T-helper 9 cell (primary cell): ENCODE results near the gene HMCN2.
"Not testable (repeated sequence)": the region's sequence is repeated elsewhere in the genome, so short reads cannot be mapped to it uniquely, and the experiment has no call there.

Experiments
- DNase-seq: peaks from one replicate; pipeline ENCODE4 v3.0.0-alpha.2; 2020

The HMCN2 gene

DNA sequence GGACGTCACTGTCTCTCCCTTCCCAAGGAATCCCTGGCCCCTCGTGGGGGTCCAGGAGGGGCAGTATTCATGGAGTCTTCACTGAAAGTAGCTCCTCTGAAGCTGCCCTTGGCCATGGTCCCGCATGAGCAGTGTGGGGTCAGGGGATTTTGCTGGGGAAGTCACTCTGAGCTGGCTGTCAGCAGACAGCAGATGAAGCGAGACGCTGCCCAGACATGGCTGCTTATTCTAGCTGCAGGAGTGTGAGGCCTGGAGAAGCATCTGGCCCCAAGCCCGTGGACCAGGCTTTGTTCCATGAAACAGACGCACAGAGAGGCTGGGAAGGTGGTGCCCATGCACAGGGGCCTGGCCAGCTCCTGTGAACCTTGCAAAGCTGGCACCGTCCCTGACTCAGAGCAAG is 157.7 kb downstream of the HMCN2 start:
- DNase-seq = no peak

DNA sequence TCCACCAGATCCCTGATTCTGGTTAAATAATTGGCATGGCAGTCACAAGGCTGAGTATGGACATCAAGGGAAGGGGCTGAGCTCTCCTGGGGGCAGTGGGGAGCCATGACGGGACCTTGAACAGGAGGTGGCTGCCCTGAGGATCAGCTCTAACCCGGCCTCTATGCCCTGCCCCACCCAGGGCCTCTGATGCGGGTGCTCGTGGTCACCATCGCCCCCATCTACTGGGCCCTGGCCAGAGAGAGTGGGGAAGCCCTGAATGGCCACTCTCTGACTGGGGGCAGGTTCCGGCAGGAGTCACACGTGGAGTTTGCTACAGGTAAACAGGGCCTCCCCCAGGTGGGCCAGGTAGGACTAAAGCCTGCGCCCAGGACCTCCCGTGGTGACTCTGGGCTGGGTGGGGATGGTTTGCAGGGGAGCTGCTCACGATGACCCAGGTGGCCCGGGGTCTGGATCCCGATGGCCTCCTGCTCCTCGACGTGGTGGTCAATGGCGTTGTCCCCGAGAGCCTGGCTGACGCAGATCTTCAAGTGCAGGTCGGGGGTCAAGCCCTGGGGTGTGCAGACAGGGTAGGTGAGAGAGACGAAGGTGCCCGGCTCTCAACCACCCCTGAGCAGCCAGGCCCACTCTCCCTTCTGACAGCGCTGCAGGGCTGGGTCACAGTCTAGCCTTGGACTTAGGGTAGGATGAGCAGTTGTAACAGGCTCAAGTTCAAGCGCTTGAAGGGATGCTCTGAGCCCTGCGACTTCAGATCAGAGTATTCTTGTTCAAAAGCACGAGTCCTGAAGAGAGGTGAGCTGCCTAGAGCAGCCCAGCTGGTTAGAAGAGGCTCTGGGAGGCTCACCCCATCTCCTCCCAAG is 159.3 kb downstream of the HMCN2 start:
- no peak for DNase-seq

DNA sequence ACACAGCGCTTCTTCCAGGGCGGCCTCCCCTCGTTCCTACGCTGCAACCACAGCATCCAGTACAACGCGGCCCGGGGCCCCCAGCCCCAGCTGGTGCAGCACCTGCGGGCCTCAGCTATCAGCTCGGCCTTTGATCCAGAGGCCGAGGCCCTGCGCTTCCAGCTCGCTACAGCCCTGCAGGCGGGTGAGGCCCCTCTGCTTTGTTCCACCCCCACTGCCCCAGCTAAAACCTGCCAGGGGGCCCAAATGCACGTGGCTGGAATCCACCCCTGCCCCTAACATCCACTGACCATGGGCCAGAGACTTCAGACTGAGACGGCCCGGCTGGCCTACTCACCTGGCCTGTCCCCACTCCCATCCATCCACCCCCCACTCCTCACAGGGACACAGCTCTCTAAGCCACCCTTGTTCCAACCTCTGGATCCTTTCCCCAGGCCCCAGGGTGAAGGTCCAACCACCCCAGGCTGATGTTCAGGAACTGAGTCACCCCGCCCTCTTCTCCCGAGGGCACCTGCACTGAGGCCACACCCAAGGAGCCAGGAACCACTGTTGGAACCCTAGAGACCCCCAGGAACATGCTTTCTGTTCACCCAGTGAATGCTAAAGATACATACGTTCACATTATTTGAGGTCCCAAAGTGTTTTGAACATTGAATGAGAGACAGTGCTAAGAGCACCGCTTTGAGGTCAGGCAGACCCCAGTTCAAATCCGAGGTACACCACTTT is 160.3 kb downstream of the HMCN2 start:
- DNase-seq = no peak

DNA sequence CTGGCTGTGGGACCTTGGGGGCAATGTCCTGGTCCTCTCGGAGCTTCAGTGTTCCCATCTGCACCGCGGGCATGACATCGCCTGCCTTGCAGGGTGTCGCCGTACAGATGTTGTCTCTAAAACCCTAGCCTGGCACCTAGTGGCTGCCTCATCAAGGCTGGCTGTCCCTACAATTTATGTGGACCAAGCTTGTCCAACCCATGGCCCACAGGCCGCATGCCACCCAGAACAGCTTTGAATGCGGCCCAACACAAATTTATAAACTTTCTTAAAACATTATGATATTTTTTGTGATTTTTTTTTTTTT is 160.9 kb downstream of the HMCN2 start:
- DNase-seq = no peak

DNA sequence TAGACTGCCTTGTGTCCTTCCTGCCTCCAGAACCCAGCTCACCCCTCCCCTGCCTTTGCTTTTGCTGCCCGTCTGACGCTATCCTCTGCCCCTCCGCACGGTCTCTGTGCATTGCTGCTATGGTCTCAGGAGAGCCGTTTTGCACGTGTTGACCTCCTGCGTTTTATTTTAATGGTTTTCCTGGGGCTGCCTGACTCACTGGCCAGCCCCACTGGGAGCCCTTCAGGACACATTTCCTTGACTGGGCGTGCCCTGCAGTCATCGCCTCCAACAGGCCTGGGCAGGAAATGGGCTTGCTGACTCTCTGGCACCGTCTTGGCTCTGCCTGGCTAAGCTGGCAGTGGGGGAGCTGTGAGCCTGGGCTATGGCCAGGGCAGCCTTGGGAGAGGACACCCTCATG is 161.3 kb downstream of the HMCN2 start:
- no peak for DNase-seq

DNA sequence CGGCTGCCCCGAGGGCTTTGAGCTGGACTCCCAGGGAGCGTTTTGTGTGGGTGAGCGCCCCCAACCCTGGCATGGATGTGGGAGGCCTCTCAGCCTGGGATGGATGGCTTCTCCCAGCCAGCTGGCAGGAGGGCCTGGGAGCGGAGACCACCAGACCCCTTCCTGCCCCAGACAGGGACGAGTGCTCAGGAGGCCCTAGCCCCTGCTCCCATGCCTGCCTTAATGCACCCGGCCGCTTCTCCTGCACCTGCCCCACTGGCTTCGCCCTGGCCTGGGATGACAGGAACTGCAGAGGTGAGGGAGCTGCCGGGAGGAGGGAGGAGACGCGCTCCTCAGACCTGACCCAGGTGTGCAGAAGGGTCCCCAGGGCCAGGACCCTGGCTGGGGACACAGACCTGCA is 161.8 kb downstream of the HMCN2 start:
- DNase-seq = no peak

DNA sequence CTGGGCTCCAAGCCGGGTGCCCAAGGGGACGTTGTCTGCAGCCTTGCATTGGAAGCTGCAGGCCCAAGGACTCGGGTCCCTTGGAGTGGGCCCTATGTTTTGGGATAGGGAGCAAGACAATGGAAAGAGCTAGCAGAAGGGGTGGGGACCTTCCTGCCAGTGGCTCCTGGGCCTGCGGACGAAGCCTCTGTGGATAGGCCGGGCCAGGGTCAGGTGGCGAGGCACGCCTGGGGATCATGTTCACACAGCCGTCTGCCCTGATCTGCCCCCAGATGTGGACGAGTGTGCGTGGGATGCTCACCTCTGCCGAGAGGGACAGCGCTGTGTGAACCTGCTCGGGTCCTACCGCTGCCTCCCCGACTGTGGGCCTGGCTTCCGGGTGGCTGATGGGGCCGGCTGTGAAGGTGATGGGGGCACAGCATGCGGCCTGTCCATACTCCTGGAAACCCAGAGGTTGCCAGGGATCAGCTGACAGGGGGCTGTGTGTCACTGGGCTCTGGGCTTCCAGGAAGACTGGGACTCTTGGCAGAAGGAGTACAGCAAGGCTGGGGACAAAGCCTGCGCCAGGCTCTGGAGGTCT is 162.6 kb downstream of the HMCN2 start:
- no peak for DNase-seq

DNA sequence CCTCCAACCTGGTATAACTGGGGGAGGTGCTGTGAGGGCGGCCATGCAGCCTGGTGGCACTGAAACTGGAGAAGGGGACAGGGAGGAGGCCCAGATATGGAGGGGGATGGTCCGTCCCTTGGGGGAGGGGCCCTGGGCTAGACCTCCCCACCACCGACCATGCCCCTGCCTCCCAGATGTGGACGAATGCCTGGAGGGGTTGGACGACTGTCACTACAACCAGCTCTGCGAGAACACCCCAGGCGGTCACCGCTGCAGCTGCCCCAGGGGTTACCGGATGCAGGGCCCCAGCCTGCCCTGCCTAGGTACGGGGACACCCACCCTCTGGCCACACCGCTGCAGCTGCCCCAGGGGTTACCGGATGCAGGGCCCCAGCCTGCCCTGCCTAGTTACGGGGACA is 163.8 kb downstream of the HMCN2 start:
- DNase-seq = no peak

DNA sequence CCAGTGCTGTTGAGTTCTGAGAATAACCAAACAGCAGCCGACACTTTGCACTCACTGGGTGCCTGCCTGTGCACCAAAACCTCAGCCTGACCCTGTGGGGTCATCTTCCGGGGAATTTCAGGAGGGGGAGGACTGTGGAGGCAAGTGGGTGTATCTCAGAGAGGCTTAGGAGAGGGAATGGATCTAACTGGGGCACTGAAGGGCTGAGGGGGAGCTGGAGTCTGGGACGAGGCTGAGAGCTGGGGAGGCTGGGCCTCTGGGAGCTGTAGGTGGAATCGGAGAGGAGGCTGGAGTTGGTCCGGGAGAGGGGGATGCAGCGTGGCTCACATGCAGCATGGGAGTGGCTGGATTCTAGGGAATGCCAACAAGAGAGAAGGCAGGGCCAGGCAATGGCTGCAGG is 164.3 kb downstream of the HMCN2 start:
- no peak for DNase-seq

DNA sequence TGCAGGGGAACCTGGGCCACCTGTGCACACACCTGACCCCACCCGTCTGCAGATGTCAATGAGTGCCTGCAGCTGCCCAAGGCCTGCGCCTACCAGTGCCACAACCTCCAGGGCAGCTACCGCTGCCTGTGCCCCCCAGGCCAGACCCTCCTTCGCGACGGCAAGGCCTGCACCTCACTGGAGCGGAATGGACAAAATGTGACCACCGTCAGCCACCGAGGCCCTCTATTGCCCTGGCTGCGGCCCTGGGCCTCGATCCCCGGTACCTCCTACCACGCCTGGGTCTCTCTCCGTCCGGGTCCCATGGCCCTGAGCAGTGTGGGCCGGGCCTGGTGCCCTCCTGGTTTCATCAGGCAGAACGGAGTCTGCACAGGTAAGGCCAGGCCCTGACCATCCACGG is 164.7 kb downstream of the HMCN2 start:
- DNase-seq = no peak

DNA sequence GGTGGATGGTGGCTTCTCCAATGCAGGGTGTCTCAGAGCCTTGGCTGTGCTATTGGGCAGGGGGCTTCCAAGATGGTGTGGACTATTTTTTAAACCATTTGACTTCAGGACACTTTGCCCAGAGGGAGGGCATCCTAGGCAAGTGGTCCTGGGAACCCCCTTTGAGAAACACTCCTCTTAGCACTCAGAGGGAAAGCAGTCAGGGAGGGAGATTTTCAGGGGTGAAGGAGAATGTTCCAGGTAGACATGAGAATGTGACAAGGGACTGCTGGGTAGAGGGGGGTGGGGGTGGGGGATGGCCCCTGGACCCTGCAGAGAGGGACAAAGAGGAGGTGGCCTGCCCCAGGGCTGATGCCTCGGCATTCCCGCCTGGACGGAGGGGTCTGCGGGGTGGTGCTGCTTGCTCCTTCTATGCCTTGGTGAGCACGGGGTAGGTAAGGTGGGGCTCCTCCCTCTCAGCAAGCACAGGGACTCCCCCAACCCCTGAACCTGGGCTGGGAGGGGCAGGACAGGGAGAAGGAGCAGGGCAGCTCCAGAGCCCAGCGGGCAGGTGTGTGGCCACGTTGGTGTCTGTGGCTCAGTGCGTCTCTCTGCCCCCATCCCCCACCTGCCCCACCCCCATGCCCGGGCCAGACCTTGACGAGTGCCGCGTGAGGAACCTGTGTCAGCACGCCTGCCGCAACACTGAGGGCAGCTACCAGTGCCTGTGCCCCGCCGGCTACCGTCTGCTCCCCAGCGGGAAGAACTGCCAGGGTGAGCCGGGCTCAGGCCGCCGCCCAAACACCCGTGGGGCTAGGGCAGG is 165.4 kb downstream of the HMCN2 start:
- DNase-seq = no peak

DNA sequence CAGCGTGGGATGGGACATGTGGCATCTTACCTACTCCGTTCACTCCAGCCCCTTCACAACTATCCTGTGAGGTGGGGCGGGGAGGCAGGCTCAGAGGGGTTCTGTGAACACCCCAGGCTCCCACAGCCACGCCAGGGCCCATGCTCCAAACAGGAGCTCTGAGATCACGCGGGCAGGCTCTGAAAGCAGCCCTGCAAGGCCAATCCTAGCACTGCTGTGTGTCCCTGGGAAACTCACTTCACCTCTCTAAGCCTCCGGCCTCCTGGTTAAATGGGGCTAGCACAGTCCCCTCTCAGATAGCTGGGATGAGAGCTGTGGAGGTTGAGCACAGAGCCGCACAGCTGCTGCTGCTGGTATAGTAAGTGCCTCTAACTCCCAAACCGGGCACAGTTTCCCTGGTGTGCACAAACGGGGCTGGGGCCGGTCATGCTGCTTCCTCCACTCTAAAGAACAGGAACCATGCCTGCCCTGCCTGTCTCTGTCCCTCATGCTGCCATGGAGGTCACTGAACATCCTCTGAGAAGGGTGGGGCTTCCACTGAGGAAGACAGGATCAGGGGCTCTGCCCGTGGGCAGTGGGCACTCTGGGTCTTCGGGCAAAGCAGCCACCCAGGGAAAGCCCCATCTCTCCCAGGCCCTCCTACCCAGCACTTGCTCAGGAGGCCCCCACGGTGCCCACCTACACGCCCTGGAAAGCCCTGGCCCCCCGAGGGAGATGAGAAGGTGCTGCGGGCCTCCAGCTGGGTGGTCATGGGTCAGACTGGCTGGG is 166.2 kb downstream of the HMCN2 start:
- no peak for DNase-seq

DNA sequence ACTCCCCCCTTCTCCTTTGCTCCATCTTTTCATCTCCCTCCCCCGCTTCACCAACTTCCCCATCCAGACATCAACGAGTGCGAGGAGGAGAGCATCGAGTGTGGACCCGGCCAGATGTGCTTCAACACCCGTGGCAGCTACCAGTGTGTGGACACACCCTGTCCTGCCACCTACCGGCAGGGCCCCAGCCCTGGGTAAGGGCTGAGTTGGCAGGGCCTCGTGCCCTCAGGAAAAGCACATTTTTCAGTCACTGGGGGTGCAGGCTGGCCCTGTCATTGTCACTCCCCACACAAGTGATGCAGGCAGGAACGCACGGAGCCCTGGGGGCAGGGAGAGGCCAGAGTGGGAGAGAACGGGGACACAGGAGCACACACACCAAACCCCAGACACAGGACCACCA is 166.8 kb downstream of the HMCN2 start:
- DNase-seq = no peak

DNA sequence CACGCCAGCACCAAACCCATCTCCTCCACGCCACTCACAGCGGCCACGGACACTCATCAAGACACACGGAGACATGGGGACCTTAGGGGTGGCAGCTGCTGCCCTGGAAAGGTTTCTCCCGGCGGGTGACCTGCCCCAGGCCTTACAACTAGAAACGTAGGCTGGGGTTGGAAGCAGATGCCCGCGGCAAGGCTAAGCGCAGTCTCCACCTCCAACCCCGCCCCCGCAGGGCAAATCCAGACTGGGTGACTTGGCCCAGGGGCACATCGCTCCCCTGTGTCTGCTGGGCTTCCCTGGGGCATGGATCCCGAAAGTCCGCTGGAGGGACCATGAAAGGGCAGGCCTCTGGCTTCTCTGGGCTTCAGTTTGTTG is 167.2 kb downstream of the HMCN2 start:
- no peak for DNase-seq

DNA sequence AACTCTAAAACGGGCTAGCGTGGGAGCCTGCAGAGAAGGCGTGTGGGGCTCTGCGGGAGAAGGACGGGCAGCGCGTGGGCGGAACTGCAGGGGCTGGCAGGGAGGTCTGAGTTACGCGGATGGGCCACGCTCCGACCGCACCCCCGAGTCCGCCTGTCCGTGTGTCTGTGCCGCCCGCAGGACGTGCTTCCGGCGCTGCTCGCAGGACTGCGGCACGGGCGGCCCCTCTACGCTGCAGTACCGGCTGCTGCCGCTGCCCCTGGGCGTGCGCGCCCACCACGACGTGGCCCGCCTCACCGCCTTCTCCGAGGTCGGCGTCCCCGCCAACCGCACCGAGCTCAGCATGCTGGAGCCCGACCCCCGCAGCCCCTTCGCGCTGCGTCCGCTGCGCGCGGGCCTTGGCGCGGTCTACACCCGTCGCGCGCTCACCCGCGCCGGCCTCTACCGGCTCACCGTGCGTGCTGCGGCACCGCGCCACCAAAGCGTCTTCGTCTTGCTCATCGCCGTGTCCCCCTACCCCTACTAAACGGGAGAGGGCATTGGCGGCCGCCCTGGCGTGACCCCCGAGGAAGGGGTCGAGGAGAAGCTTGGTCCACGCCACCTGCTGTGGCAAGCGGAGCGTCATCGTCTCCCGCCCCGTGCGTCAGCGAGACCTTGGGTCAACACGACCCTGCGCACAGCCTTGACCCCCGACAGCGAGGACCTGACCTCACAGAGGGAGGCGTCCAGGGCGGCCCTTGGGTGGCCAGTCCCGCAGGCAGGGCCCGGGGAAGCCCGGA is 167.8 kb downstream of the HMCN2 start:
- no peak for DNase-seq

DNA sequence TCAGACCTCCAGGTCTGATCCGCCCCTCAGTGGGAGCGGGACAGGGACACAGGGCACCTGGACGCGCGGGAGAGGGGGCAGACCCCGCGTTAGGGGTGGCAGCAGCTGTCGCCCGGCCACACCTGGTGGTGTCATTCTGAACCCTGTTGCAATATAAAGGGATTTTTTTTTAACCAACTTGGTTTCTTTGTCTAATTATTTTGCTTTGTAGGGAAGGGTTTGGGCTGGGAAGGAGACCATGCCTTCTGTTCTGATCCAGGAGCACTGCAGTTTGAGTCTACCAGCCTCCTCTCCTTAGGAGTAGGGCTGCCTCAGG is 168.3 kb downstream of the HMCN2 start:
- no peak for DNase-seq

DNA sequence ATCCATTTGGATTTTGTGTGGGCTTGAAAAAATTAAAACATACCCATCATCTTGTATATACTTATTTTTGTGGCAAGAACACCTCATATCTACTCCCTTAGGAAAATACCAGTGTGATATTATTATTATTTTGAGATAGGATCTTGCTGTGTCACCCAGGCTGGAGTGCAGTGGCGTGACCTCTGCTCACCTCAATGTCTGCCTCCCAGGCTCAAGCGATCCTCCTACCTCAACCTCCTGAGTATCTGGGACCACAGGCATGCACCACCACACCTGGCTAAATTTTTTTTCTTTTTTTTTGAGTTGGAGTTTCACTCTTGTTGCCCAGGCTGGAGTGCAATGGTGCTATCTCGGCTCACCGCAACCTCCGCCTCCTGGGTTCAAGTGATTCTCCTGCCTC is 169.1 kb downstream of the HMCN2 start:
- not testable (repeated sequence) for DNase-seq

DNA sequence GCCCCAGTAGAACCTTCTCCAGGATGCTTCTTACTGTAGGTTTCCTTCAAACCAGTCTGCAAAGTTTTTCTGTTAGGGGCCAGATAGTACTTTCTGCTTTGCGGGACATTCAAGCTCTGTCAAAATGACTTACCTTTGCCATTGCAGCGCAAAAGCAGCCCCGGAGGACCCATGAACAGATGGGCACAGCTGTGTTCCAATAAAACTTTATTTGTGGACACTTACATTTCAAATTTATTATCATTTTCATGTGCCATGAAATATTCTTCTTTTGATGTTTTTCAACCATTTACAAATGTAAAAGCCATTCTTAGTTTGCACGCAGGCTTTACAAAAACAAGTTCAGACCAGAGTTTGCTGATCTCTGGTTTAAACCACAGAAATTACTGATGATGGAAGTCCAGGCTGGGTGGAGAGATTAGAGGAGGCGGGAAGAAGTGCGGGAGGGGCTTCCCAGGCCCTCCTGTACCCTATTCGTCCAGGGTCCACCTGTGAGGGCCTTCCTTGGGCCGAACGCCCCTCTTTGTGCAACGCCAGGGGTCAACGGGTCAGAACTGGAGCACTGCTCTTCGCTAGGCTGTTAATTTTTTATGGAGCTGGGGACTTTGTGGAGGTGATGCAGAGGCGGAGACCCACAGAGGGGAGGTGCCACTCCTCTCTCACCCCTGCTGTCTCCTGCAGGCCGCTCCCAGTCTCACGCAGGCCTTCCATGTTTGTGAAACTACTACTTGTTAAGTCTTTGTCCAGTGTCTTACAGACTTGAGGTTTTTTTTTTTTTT is 171.6 kb downstream of the HMCN2 start:
- DNase-seq = no peak

DNA sequence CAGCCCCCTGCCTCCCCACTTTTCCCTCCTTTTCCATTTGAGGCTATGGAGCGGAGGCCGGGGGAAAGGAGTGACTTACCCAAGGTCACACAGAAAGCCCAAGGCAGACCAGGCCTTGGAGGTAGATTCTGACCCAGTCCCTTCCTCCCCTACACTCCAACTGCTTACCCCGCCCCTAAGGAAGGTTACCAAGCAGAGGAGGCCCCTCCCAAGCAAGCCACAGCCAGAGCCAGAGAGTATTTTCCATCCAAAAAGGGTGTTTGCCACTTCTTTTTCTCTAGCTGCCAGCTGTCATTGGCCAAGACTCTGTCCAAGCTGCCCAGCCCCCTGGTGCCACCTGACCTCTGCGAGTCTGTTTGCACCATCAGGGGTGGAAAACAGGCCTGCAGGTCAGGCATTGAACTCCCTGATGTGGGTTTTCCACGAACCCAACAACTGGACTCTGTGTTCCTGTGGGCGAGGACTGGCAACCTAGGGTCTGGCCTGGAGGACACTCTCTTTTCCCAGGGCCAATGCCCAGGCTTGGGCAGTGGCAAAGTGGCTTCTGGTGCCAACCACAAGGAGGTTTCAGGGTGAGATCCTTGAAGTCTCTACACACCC is 172.9 kb downstream of the HMCN2 start:
- no peak for DNase-seq

DNA sequence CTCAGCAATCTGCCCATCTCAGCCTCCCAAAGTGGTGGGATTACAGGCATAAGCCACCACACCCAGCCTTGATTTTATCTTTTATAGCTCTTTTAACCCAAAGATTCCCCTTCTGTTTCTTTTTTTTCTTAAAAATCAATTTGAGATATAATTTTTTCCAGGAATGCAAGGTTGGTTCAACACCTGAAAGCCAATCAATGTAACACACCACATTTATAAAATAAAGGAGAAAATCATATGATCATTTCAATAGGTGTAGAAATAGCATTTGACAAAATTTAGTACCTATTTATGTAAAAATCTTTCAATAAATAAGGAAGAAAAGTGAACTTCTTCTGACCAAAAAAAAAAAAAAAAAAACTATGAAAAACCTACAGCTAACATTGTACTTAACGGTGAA is 175.5 kb downstream of the HMCN2 start:
- no peak for DNase-seq
